H9 (cell line): Measurements from ENCODE around the gene SET. TPM values are rescaled to one million over a fixed set of nuclear protein-coding genes. Genes with fewer than 3 reads are reported as not detected.

Experiments used
- DNase-seq: peaks from one replicate; pipeline ENCODE4 v3.0.0-alpha.2; 2017
- H2AFZ ChIP-seq: one replicate; pipeline ENCODE4 v1.6.1; 2013; ENCODE audit warnings: mild to moderate bottlenecking, low read length, control low read depth, moderate library complexity
- H2AK5ac ChIP-seq: 2 replicates; pipeline ENCODE4 v1.6.1; 2013; ENCODE audit warnings: low read length, control low read depth, mixed read lengths; ENCODE audit not compliant: insufficient read length
- H2BK120ac ChIP-seq: one replicate; pipeline ENCODE4 v1.6.1; 2013; ENCODE audit warnings: low read depth, mild to moderate bottlenecking, low read length, control low read depth, inconsistent platforms; ENCODE audit not compliant: poor library complexity, severe bottlenecking
- H2BK12ac ChIP-seq: 2 replicates; pipeline ENCODE4 v1.6.1; 2013; ENCODE audit warnings: low read length, control low read depth, mixed read lengths, low read depth; ENCODE audit not compliant: insufficient read length
- H2BK15ac ChIP-seq: 2 replicates; pipeline ENCODE4 v1.6.1; 2013; ENCODE audit warnings: low read depth, low read length, control low read depth
- H2BK20ac ChIP-seq: one replicate; pipeline ENCODE4 v1.6.1; 2013; ENCODE audit warnings: low read depth, mild to moderate bottlenecking, low read length, control low read depth, inconsistent platforms; ENCODE audit not compliant: poor library complexity, severe bottlenecking
- H2BK5ac ChIP-seq: 2 replicates; pipeline ENCODE4 v1.6.1; 2013; ENCODE audit warnings: low read length, control low read depth, mixed read lengths; ENCODE audit not compliant: insufficient read length
- H3K14ac ChIP-seq: 2 replicates; pipeline ENCODE4 v1.6.1; 2013; ENCODE audit warnings: low read length, control low read depth; ENCODE audit not compliant: insufficient read depth
- H3K18ac ChIP-seq: 2 replicates; pipeline ENCODE4 v1.6.1; 2013; ENCODE audit warnings: low read depth, mild to moderate bottlenecking, mixed read lengths, low read length, control low read depth; ENCODE audit not compliant: insufficient read length
- H3K23ac ChIP-seq: 2 replicates; pipeline ENCODE4 v1.6.1; 2013; ENCODE audit warnings: low read length, control low read depth, mixed read lengths, low read depth; ENCODE audit not compliant: insufficient read length
- H3K23me2 ChIP-seq: 2 replicates; pipeline ENCODE4 v1.6.1; 2013; ENCODE audit warnings: low read depth, mild to moderate bottlenecking, mixed read lengths, low read length, control low read depth; ENCODE audit not compliant: insufficient read length, poor library complexity, severe bottlenecking
- H3K27ac ChIP-seq: 2 replicates; pipeline ENCODE4 v1.5.1; 2013; ENCODE audit warnings: low read length, control low read depth, mixed read lengths, low read depth; ENCODE audit not compliant: insufficient read length
- H3K27me3 ChIP-seq: 2 replicates; pipeline ENCODE4 v1.6.1; 2013; ENCODE audit warnings: low read length, control low read depth, inconsistent platforms; ENCODE audit not compliant: insufficient read depth
- H3K4ac ChIP-seq: 2 replicates; pipeline ENCODE4 v1.6.1; 2013; ENCODE audit warnings: low read depth, mild to moderate bottlenecking, control low read depth, inconsistent platforms, low read length, moderate library complexity
- H3K4me1 ChIP-seq: 2 replicates; pipeline ENCODE4 v1.6.1; 2013; ENCODE audit warnings: low read length, control low read depth, inconsistent platforms; ENCODE audit not compliant: insufficient read depth
- H3K4me2 ChIP-seq: 2 replicates; pipeline ENCODE4 v1.6.1; 2013; ENCODE audit warnings: low read length, control low read depth, mixed read lengths; ENCODE audit not compliant: insufficient read length, insufficient read depth
- H3K56ac ChIP-seq: 2 replicates; pipeline ENCODE4 v1.6.1; 2013; ENCODE audit warnings: low read depth, mild to moderate bottlenecking, mixed read lengths, low read length, control low read depth; ENCODE audit not compliant: insufficient read length
- H3K79me1 ChIP-seq: 2 replicates; pipeline ENCODE4 v1.6.1; 2013; ENCODE audit warnings: low read depth, mild to moderate bottlenecking, moderate library complexity, low read length, control low read depth, inconsistent platforms; ENCODE audit not compliant: insufficient read depth, poor library complexity, severe bottlenecking
- H3K79me2 ChIP-seq: 2 replicates; pipeline ENCODE4 v1.6.1; 2013; ENCODE audit warnings: low read length, control low read depth, inconsistent platforms; ENCODE audit not compliant: insufficient read depth
- H3K9ac ChIP-seq: 2 replicates; pipeline ENCODE4 v1.6.1; 2013; ENCODE audit warnings: low read length, control low read depth, mixed read lengths; ENCODE audit not compliant: insufficient read length; ENCODE audit errors: extremely low read depth
- H3K9me3 ChIP-seq: one replicate; pipeline ENCODE4 v1.6.1; 2013; ENCODE audit warnings: low read depth, low read length, inconsistent platforms; ENCODE audit not compliant: control insufficient read depth
- H3T11ph ChIP-seq: one replicate; pipeline ENCODE4 v1.6.1; 2013; ENCODE audit warnings: mild to moderate bottlenecking, low read length, control low read depth, inconsistent platforms
- H4K20me1 ChIP-seq: one replicate; pipeline ENCODE4 v1.6.1; 2013; ENCODE audit not compliant: control insufficient read depth, insufficient read length, insufficient read depth
- H4K5ac ChIP-seq: 2 replicates; pipeline ENCODE4 v1.6.1; 2013; ENCODE audit warnings: low read depth, mild to moderate bottlenecking, mixed read lengths, low read length, control low read depth; ENCODE audit not compliant: insufficient read length
- H4K8ac ChIP-seq: replicated peaks from 2 replicates; pipeline ENCODE4 v1.6.1; 2013; ENCODE audit warnings: low read length, control low read depth, mixed read lengths, low read depth; ENCODE audit not compliant: insufficient read length
- H4K91ac ChIP-seq: 2 replicates; pipeline ENCODE4 v1.6.1; 2013; ENCODE audit warnings: low read depth, mild to moderate bottlenecking, moderate library complexity, mixed read lengths, low read length, control low read depth; ENCODE audit not compliant: insufficient read length
- H3K27ac Mint-ChIP-seq, 3 experiments: 2 replicates in 2 of 3; 3 replicates in 1 of 3; pipeline ENCODE4 v1.8.0; 2020 to 2021; ENCODE audit warnings: mixed read lengths in 3 of 3, mild to moderate bottlenecking in 1 of 3, moderate library complexity in 1 of 3
- H3K27me3 Mint-ChIP-seq: 2 replicates; pipeline ENCODE4 v1.8.0; 2021; ENCODE audit warnings: low read depth, mild to moderate bottlenecking, moderate library complexity, mixed read lengths
- H3K36me3 Mint-ChIP-seq, 3 experiments: 2 replicates in 2 of 3; 3 replicates in 1 of 3; pipeline ENCODE4 v1.8.0; 2020 to 2021; ENCODE audit warnings: low read depth in 3 of 3, mixed read lengths in 3 of 3; ENCODE audit not compliant: insufficient read depth in 1 of 3
- H3K4me1 Mint-ChIP-seq, 2 experiments: 2 replicates each; pipeline ENCODE4 v1.8.0; 2020; ENCODE audit warnings: mixed read lengths in 2 of 2
- H3K4me3 Mint-ChIP-seq, 2 experiments: 2 replicates in 1 of 2; 3 replicates in 1 of 2; pipeline ENCODE4 v1.8.0; 2020 to 2021; ENCODE audit warnings: mild to moderate bottlenecking in 2 of 2, mixed read lengths in 2 of 2, moderate library complexity in 1 of 2
- H3K9me3 Mint-ChIP-seq, 2 experiments: 2 replicates in 1 of 2; 3 replicates in 1 of 2; pipeline ENCODE4 v1.8.0; 2020; ENCODE audit warnings: mild to moderate bottlenecking in 2 of 2, mixed read lengths in 2 of 2, moderate library complexity in 1 of 2
- WGBS: extraction: QIAGEN DNeasy Blood & Tissue Kit; methylation state at CpG from one replicate; pipeline ENCODE4 v1.1.7; 2013; ENCODE audit warnings: missing lambda C conversion rate, low lambda C conversion rate, mixed read lengths; ENCODE audit not compliant: insufficient read length; ENCODE audit errors: extremely low coverage; 5-methylcytosine and 5-hydroxymethylcytosine counted together
- total RNA-seq: library from RNA; stranded (reverse); gene quantifications from 2 replicates; pipeline ENCODE4 v1.2.1, GENCODE V29; 2021
- TF ChIP-seq, protein P1 (sequence below): fragments of 200-600 bp; sonication (generic); conservative IDR thresholded peaks from 3 replicates; pipeline ENCODE4 v1.8.0; 2021; ENCODE audit warnings: antibody characterized with exemption, mild to moderate bottlenecking

SET gene
- total RNA-seq, 1 experiment from 2014 or later = 1,148 TPM

DNA sequence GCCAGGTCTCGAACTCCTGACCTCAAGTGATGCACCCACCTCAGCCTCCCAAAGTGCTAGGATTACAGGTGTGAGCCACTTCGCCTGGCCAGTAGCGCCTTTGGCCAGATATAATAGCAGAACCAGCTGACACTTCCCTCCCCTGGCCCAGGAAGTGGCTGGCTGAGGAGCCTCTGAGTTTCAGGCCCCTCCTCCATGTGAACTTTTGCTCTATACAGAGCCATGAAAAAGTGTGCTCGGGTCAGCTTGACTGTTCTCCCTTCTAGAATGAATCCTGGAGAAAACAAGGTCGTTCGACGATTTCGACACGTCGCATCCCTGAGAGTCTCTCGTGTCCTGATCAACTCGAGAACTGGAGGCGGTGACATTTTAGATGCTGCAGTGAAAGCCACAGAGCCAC, 43.6 kb downstream of the SET start:
- no peak overlapping the region for H3K56ac ChIP-seq
- Mint-ChIP-seq H3K27ac (no peak overlapping the region), H3K9me3 (no peaks in the 10 kb centered on the region), H3K27me3 (no peaks in the 10 kb centered on the region; the same call in none of the 2 replicates), H3K4me1 (peaks cover 6 to 11% of the 10 kb centered on the region in 2 experiments), H3K4me3 (no peak overlapping the region), H3K36me3 (peaks cover 0 to 22% (median 13%) of the 10 kb centered on the region in 3 experiments; a peak in 4 of 7 replicates)
- no peak overlapping the region for H3K4ac ChIP-seq
- H3K23ac ChIP-seq = no peak overlapping the region
- H3K79me2 ChIP-seq = no peaks in the 10 kb centered on the region
- no peak overlapping the region for H2BK5ac ChIP-seq
- no peak overlapping the region for H3K4me2 ChIP-seq
- no peaks in the 10 kb centered on the region for H4K20me1 ChIP-seq
- no peak overlapping the region for H4K8ac ChIP-seq
- DNase-seq = no peak
- TF ChIP-seq, protein P1, sequence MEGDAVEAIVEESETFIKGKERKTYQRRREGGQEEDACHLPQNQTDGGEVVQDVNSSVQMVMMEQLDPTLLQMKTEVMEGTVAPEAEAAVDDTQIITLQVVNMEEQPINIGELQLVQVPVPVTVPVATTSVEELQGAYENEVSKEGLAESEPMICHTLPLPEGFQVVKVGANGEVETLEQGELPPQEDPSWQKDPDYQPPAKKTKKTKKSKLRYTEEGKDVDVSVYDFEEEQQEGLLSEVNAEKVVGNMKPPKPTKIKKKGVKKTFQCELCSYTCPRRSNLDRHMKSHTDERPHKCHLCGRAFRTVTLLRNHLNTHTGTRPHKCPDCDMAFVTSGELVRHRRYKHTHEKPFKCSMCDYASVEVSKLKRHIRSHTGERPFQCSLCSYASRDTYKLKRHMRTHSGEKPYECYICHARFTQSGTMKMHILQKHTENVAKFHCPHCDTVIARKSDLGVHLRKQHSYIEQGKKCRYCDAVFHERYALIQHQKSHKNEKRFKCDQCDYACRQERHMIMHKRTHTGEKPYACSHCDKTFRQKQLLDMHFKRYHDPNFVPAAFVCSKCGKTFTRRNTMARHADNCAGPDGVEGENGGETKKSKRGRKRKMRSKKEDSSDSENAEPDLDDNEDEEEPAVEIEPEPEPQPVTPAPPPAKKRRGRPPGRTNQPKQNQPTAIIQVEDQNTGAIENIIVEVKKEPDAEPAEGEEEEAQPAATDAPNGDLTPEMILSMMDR = no peak
- H3K9ac ChIP-seq = no peak overlapping the region
- no peak overlapping the region for H2AK5ac ChIP-seq
- no peak overlapping the region for H2BK12ac ChIP-seq
- H2BK20ac ChIP-seq = no peak overlapping the region
- no peak overlapping the region for H3K27ac ChIP-seq
- no peak overlapping the region for H2BK120ac ChIP-seq
- no peaks in the 10 kb centered on the region for H3K79me1 ChIP-seq
- H2AFZ ChIP-seq = no peak overlapping the region
- H4K91ac ChIP-seq = no peak overlapping the region
- no peak overlapping the region for H3K14ac ChIP-seq
- no peaks in the 10 kb centered on the region for H3K27me3 ChIP-seq
- no peaks in the 10 kb centered on the region for H3K9me3 ChIP-seq
- WGBS = no CpG with 5 or more reads among the region's 13 CpGs
- no peak overlapping the region for H3K18ac ChIP-seq
- no peak overlapping the region for H2BK15ac ChIP-seq
- no peak overlapping the region for H4K5ac ChIP-seq
- no peak overlapping the region for H3T11ph ChIP-seq
- no peaks in the 10 kb centered on the region for H3K4me1 ChIP-seq
- H3K23me2 ChIP-seq = no peaks in the 10 kb centered on the region
